Measurements from ENCODE around the gene C10orf120.

C10orf120 gene

DNA sequence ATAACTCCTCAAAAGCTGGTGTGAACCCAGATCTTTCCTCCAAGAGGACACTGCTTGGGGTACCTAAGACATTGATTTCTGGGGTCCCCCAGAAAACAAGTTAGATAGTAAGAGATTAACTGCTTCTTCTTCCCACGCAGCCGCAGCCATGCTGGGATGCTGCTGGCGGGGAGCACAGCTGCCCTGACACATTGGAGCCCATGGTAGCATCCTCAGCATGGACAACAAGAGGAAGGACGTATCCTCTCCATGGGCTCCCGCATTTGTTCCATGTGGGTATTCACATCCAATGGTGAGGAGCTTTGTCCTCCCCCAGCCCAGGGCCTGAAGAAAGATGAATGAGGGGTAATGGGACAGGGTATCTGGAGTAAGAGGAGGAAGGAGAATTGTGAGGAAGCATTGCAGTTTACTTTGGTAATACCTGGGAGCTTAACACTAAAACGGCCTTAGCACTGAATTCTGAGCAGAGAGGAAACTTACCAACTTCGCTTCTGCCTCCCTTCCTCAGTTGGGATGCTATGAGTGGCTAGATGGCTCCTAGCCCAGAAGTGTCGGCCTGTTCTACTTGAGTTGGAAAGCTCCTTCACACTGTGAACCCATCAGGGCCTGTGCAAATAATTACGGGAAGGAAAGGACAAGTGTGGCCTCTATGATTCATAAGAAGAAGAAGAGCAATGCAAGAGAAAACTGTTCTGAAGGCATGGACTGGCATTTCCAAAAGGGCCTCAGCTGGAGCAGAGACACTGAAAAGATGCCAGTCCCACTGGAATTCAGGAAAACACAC, 43.9 kb downstream of the C10orf120 start:
- H3K4me3 ChIP-seq (ENCODE audit: low read depth, low read length), result no peak overlapping the region
- TF ChIP-seq, protein P1, sequence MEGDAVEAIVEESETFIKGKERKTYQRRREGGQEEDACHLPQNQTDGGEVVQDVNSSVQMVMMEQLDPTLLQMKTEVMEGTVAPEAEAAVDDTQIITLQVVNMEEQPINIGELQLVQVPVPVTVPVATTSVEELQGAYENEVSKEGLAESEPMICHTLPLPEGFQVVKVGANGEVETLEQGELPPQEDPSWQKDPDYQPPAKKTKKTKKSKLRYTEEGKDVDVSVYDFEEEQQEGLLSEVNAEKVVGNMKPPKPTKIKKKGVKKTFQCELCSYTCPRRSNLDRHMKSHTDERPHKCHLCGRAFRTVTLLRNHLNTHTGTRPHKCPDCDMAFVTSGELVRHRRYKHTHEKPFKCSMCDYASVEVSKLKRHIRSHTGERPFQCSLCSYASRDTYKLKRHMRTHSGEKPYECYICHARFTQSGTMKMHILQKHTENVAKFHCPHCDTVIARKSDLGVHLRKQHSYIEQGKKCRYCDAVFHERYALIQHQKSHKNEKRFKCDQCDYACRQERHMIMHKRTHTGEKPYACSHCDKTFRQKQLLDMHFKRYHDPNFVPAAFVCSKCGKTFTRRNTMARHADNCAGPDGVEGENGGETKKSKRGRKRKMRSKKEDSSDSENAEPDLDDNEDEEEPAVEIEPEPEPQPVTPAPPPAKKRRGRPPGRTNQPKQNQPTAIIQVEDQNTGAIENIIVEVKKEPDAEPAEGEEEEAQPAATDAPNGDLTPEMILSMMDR (IDR thresholded peaks at IDR 0.05; ENCODE audit: control insufficient read depth, extremely low read depth, insufficient read depth), result no peak
- peak; percentile 74 for DNase-seq (ENCODE audit: low read depth)

DNA sequence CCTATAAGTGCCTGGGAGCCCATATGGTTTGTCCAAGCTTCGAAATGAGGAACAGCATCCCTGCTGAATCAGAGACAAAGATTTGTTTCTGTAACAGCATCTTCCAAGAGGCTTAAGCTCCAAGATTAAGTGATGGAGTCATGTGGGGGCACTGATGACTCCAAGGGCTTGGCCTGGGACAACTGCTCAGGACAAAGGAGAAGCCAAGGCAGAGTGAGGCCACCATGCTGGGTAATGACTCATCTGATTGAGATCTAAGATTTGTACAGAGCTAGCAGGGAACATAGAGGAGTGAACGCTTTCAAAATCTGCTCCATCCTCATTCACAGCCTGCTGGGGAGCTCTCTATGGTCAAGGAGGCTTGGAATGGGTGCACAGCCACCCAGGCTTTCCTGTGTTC, 49.3 kb downstream of the C10orf120 start:
- TF ChIP-seq, protein P1 (IDR thresholded peaks at IDR 0.05; ENCODE audit: control insufficient read depth, extremely low read depth, insufficient read depth), result no peak
- H3K4me3 ChIP-seq (ENCODE audit: low read depth, low read length), result no peak overlapping the region
- no peak for DNase-seq (ENCODE audit: low read depth)

DNA sequence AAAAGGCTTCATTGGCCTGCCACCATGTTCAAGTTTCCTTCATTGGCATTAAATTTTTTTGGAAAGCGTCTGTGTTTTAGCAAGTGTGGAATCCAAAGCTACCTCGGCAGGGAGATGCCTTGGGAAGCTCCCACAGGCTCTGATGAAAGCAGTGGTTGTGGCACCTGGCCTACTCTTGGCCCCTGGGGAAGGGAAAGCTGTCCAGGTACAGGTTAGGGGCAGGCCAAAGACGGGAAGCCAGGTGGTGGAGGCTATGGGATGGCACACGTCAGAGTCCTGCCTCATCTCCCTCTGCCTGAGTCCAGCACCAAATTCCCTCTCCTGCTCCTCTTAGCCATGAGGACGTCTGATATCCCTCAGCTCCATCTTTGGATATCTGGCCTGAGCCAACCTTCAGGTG, 49.7 kb downstream of the C10orf120 start:
- TF ChIP-seq, protein P1 (IDR thresholded peaks at IDR 0.05; ENCODE audit: control insufficient read depth, extremely low read depth, insufficient read depth), result no peak
- no peak overlapping the region for H3K4me3 ChIP-seq (ENCODE audit: low read depth, low read length)
- DNase-seq (ENCODE audit: low read depth), result no peak

DNA sequence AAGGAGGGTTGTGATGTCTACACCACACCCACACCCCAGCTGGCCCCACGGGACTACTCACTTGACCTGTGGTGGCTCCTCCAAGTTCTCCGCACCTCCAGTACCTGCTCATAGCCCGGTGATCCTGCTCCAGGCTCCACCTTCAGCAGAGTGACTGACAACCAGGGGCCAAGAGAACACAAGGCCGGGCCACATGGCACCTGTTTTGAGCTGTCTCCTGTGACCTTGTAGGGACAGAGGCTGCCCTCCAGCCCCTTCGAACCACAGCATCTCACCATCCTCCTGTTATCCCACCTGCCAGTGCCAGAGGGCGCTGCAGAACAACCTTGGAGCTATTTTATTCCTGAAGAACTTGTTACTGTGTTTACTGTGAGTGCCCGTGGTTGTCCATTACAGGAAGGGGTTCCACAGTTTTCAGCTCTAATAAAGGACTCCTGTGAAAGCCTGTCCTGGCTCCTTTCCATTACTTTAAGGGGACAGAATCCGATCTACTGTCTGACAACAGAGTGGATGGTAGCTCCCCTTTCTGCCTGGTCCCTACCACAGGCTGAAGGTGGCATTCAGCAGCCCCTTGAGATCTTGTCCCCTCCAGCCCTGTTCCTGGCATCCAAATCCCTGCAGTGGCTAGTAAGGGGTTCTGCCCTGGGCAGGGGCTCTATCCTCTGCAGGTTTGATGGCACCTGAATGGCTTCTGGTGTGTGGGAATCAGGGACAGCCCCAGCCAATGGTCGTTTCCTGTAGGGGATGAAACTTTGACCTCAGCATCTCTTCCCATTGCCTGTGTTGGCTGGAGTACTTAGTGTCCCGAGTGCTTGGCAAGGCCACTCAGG, 50.8 kb downstream of the C10orf120 start:
- peak; percentile 25 for DNase-seq (ENCODE audit: low read depth)
- TF ChIP-seq, protein P1 (IDR thresholded peaks at IDR 0.05; ENCODE audit: control insufficient read depth, extremely low read depth, insufficient read depth), result peak; percentile 94
- H3K4me3 ChIP-seq (ENCODE audit: low read depth, low read length), result no peak overlapping the region

Data from LNCaP clone FGC (cell line).